Calu3 (cell line): Measurements from ENCODE around the gene PHACTR4. TPM values are rescaled to one million over a fixed set of nuclear protein-coding genes. Genes with fewer than 3 reads are reported as not detected.
A peak's percentile ranks its signal among the peaks of the same experiment; 100 is the strongest.

Experiments used
- Bru-seq: library from RNA; stranded (reverse); fragments of 400-500 nt; gene quantifications from one replicate; lab custom pipeline; 2021; lab: Mats Ljungman, UMichigan
- BruChase-seq, 2 experiments: library from RNA; stranded (reverse); fragments of 400-500 nt; gene quantifications; one replicate each; lab custom pipeline; 2021; lab: Mats Ljungman, UMichigan
- BruUV-seq: library from RNA; stranded (reverse); fragments of 400-500 nt; replicated peaks from 2 replicates; lab custom pipeline; 2021; lab: Mats Ljungman, UMichigan
- CTCF ChIA-PET: fragments of 300-600 bp; sonication (Branson Sonifier 250); formaldehyde crosslinking; loops from one replicate; lab custom pipeline; 2022; ENCODE audit warnings: antibody characterized with exemption; lab: Charles Lee
- DNase-seq: peaks from one replicate; pipeline ENCODE4 v3.0.0; 2022
- H3K27ac Mint-ChIP-seq: one replicate; pipeline ENCODE4 v1.8.0; 2022; ENCODE audit warnings: mixed read lengths; ENCODE audit not compliant: unreplicated experiment
- H3K27me3 Mint-ChIP-seq: one replicate; pipeline ENCODE4 v1.8.0; 2022; ENCODE audit warnings: mixed read lengths; ENCODE audit not compliant: unreplicated experiment
- H3K36me3 Mint-ChIP-seq: one replicate; pipeline ENCODE4 v1.8.0; 2022; ENCODE audit warnings: mild to moderate bottlenecking, moderate library complexity, mixed read lengths; ENCODE audit not compliant: insufficient read depth, unreplicated experiment
- H3K4me1 Mint-ChIP-seq: one replicate; pipeline ENCODE4 v1.8.0; 2022; ENCODE audit warnings: mild to moderate bottlenecking, low read depth, mixed read lengths; ENCODE audit not compliant: unreplicated experiment
- H3K4me3 Mint-ChIP-seq: one replicate; pipeline ENCODE4 v1.8.0; 2022; ENCODE audit warnings: mild to moderate bottlenecking, low read depth, moderate library complexity, mixed read lengths; ENCODE audit not compliant: unreplicated experiment
- H3K9me3 Mint-ChIP-seq: one replicate; pipeline ENCODE4 v1.8.0; 2022; ENCODE audit warnings: low read depth, mixed read lengths; ENCODE audit not compliant: unreplicated experiment
- intact Hi-C: fragments of 100-400 bp; cut with micrococcal nuclease; formaldehyde crosslinking; loops from one replicate; pipeline ENCODE4 v1.10.0; 2022; ENCODE audit not compliant: unreplicated experiment
- long read RNA-seq: library from polyadenylated mRNA; stranded (forward); transcript quantifications from one replicate; pipeline ENCODE4 v2.0.0, GENCODE V29; 2022
- total RNA-seq: library from RNA; stranded (reverse); gene quantifications from 2 replicates; pipeline ENCODE4 v1.2.3, GENCODE V29; 2022
- TF ChIP-seq, protein P1 (sequence below): fragments of 200-600 bp; IDR thresholded peaks from one replicate; pipeline ENCODE4 v1.8.0; 2022; ENCODE audit warnings: antibody characterized with exemption; ENCODE audit not compliant: unreplicated experiment

The PHACTR4 gene
- 58.0 and 58.7 TPM in 2 replicates for total RNA-seq
- percentile 85 among the genes with signal in this experiment for Bru-seq, nascent RNA
- BruChase-seq, experiment 1, labeled RNA remaining after a 6-hour chase: percentile 87 among the genes with signal in this experiment
- percentile 87 among the genes with signal in this experiment for BruChase-seq, experiment 2, labeled RNA remaining after a 2-hour chase
- long read RNA-seq, full-length matches to known transcripts: 3 of 33 reads
- long read RNA-seq, partial matches to known transcripts: 14 of 33 reads
- long read RNA-seq, other reads (novel, unspliced or antisense): 16 of 33 reads

DNA sequence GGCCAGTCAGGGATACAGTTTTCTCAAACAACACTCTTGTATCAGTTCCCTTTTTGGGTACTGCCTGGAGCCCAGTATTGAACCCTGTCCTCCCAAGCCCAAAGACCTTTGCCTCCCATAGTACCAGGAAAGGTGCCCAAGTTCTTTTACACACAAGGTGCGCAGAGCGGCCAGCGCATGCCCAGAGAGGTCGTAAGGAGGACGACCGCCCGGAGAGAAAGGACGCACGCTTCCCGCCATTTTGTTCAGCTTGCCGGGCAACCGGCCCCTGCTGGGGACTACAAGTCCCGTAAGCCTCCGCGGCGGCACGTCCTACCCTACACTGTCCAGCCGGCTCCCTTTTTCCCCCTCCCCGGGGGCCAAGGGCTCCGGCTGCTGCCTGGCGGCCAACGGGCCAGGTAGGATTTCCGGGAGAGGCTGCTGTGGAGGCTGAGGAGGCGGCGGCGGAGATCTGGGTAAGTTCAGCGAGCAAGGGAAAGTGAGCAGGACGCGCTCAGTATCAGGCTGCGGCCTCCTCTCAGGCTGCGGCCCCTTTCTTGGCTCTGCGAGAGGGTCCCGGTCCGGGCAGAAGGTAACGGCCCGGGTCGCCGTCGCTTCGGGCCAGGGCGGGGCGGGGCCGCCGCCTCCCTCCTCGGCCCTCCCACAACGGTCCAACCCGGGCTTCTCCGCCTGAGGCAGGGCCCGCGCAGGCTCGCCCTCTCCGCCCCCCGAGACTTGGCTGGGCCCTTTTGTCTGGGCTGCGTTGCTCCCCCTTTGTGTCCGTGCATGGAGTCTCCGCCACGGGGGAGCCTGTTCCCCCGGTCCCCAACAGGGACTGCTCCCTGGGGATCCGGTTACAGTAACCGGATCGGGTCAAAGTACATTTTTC is at the start of gene PHACTR4:
PHACTR4 (plus strand) TSS at position 370 of the 868 bp plus-strand sequence. CDS start 37,708 bp downstream, outside the sequence.
- Mint-ChIP-seq H3K27me3 (no peaks in the 10 kb centered on the region), H3K4me3 (peak within 1 kb of the TSS; percentile 90), H3K36me3 (peaks cover 55% of the 10 kb centered on the region), H3K4me1 (peaks cover 30% of the 10 kb centered on the region), H3K9me3 (no peaks in the 10 kb centered on the region), H3K27ac (peak within 1 kb of the TSS; percentile 88)
- intact Hi-C loops: loop anchor here (10.0 kb wide), 1 partner anchor 235 kb away; no protein-coding TSS in a partner anchor
- peak; percentile 96 for DNase-seq
- BruUV-seq: no TSS peak
- TF ChIP-seq, protein P1, sequence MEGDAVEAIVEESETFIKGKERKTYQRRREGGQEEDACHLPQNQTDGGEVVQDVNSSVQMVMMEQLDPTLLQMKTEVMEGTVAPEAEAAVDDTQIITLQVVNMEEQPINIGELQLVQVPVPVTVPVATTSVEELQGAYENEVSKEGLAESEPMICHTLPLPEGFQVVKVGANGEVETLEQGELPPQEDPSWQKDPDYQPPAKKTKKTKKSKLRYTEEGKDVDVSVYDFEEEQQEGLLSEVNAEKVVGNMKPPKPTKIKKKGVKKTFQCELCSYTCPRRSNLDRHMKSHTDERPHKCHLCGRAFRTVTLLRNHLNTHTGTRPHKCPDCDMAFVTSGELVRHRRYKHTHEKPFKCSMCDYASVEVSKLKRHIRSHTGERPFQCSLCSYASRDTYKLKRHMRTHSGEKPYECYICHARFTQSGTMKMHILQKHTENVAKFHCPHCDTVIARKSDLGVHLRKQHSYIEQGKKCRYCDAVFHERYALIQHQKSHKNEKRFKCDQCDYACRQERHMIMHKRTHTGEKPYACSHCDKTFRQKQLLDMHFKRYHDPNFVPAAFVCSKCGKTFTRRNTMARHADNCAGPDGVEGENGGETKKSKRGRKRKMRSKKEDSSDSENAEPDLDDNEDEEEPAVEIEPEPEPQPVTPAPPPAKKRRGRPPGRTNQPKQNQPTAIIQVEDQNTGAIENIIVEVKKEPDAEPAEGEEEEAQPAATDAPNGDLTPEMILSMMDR: no peak
- CTCF ChIA-PET: interaction anchor here (0.6 to 3.4 kb wide), 5 partner anchors 10 to 274 kb away, joined by 3 to 59 read pairs (median 6); partner anchors contain the start of genes SESN2 and TAF12

DNA sequence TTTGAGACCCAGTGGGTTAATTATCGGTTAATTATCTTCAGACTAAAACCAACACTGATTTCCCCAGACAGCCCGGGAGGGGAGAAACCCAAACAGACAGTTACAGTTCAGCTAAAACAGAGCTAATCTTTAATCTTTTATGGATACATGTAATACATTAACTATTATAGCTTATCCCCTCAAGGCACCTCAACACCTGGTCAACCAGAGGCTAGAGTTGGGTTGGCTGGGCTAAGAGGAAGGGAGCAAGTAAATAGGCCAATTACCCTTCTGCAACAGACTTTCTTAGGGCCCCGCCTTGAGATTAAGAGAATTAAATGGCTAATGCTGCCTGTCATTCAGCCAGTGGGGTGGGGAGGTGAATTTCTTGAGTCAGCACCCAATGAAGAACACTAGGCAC is 47.3 kb upstream of the PHACTR4 start:
- Mint-ChIP-seq H3K36me3 (no peaks in the 10 kb centered on the region), H3K4me3 (no peak overlapping the region), H3K4me1 (peaks cover 22% of the 10 kb centered on the region), H3K9me3 (no peaks in the 10 kb centered on the region), H3K27ac (no peak overlapping the region), H3K27me3 (no peaks in the 10 kb centered on the region)
- no TSS peak for BruUV-seq
- CTCF ChIA-PET: interaction anchor here (0.6 to 1.0 kb wide), 4 partner anchors 9 to 73 kb away, joined by 3 to 11 read pairs (median 5); no protein-coding TSS in a partner anchor
- TF ChIP-seq, protein P1: no peak
- intact Hi-C loops: loop anchor here (5.0 kb wide), 1 partner anchor 75 kb away; no protein-coding TSS in a partner anchor
- peak; percentile 75 for DNase-seq

DNA sequence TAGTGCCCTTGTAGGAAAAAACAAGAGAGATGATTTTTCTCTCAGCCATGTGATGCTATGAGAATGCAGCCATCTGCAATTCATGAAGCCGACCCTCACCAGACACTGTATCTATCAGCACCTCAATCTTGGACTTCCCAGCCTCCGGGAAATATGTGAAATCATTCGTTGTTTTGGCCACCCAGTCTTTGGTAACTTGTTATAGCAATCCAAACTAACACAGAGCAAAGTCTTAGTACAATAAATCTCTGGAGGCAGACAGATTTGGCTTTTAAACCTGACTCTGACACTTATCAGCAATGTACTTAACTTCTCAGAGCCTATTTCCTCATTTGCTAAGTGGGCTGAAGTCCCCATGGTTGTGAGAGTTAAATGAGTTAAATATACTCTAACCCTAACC is 45.8 kb upstream of the PHACTR4 start:
- CTCF ChIA-PET: no interaction called here
- peaks cover 13% of the 10 kb centered on the region for H3K36me3 Mint-ChIP-seq
- no peak overlapping the region for H3K4me3 Mint-ChIP-seq
- H3K4me1 Mint-ChIP-seq: peaks cover 25% of the 10 kb centered on the region
- DNase-seq: no peak
- no peaks in the 10 kb centered on the region for H3K27me3 Mint-ChIP-seq
- intact Hi-C loops: loop anchor here (5.0 kb wide), 1 partner anchor 76 kb away; no protein-coding TSS in a partner anchor
- H3K9me3 Mint-ChIP-seq: no peaks in the 10 kb centered on the region
- TF ChIP-seq, protein P1: no peak
- BruUV-seq: no TSS peak
- peak overlapping the region; percentile 62 for H3K27ac Mint-ChIP-seq

DNA sequence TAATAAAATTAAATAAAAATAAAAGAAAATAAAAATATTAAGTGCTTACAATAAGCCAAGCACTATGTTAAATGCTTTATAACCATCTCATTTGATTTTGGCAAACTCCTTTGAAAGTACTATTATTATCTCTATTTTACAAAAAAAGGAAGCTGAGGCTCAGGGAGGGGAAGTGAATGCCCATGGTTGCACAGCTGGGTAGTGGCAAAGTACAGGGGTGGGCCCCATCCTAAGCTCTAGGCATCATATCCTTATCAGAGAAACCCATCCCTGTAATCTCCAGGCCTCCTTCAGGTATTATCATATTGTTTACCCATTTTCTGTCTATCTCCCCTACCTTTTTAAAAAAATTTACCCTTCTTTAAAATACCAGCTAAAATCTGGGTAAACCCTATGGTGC is 43.0 kb upstream of the PHACTR4 start:
- intact Hi-C loops: no loop called here
- TF ChIP-seq, protein P1: no peak
- CTCF ChIA-PET: interaction anchor here (0.6 to 1.6 kb wide), 3 partner anchors 13 to 114 kb away, joined by 3 to 5 read pairs (median 4); no protein-coding TSS in a partner anchor
- H3K27ac Mint-ChIP-seq: no peak overlapping the region
- H3K9me3 Mint-ChIP-seq: no peaks in the 10 kb centered on the region
- H3K27me3 Mint-ChIP-seq: no peaks in the 10 kb centered on the region
- no TSS peak for BruUV-seq
- no peak overlapping the region for H3K4me3 Mint-ChIP-seq
- peaks cover 25% of the 10 kb centered on the region for H3K4me1 Mint-ChIP-seq
- DNase-seq: no peak
- H3K36me3 Mint-ChIP-seq: peaks cover 34% of the 10 kb centered on the region
